GM12872 (cell line): Measurements from ENCODE around the gene SPON2.

Experiments used
- TF ChIP-seq, protein P1 (sequence below): IDR thresholded peaks from 3 replicates; pipeline ENCODE4 v1.5.1; 2011; ENCODE audit warnings: low read depth, mild to moderate bottlenecking, low read length, moderate library complexity; ENCODE audit not compliant: insufficient read depth

SPON2 gene

GRCh38 chr4:1195891-1196401, 23.6 kb upstream of the SPON2 start:
- TF ChIP-seq, protein P1, sequence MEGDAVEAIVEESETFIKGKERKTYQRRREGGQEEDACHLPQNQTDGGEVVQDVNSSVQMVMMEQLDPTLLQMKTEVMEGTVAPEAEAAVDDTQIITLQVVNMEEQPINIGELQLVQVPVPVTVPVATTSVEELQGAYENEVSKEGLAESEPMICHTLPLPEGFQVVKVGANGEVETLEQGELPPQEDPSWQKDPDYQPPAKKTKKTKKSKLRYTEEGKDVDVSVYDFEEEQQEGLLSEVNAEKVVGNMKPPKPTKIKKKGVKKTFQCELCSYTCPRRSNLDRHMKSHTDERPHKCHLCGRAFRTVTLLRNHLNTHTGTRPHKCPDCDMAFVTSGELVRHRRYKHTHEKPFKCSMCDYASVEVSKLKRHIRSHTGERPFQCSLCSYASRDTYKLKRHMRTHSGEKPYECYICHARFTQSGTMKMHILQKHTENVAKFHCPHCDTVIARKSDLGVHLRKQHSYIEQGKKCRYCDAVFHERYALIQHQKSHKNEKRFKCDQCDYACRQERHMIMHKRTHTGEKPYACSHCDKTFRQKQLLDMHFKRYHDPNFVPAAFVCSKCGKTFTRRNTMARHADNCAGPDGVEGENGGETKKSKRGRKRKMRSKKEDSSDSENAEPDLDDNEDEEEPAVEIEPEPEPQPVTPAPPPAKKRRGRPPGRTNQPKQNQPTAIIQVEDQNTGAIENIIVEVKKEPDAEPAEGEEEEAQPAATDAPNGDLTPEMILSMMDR, result no peak

DNA sequence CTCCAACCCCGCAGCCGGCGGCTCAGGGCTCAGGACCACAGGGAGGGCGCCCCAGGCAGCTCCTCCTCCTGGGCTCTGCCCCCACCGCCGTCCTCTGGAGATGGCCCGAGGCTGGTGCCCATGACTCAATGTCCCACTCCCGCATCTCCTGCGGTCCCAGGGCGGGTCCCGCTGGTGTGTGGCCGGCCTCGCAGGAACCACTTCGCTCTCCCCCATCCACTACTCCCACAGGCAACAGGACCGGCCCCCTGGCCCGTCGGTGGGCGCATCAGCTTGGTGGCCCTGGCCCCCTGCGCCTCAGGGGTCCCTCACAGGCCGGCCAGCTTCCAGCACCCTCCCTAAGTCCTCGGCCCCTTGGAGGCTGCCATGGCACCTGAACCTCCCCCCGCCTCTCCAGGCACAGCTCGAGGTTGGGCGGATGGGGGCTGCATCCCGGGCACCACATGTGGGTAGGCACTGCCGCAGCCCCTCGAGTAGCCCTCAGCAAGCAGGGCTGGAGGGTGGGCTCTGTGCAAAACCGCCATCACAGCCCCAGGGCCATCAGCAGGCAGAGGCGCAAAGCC, 22.8 kb upstream of the SPON2 start:
- TF ChIP-seq, protein P1, result no peak

GRCh38 chr4:1194010-1194900, 21.9 kb upstream of the SPON2 start:
- TF ChIP-seq, protein P1, result no peak

GRCh38 chr4:1193206-1194009, 21.0 kb upstream of the SPON2 start:
- TF ChIP-seq, protein P1, result no peak

- TF ChIP-seq, protein P1, result no peak
These were observed 20.3 kb upstream of the SPON2 start for GRCh38 chr4:1192493-1193205.

DNA sequence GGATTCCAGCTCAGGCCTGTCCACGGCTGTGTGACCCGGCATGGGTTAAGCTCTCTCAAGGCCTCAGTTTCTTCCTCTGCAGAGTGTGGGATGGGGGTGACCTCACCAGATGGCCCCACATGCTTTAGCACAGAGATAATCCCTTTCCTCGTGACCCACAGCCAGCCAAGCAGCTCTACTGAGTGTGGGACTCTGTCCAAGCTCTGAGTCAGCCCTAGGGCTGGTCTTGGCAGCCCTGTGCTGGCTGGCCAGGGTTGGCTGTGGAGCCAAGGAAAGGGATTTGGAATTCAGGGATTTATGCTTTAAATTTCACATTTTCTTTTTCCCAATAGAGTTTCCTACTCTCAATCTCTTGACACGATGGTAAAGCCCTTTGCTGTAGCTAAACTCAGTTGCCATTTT, 19.7 kb upstream of the SPON2 start:
- TF ChIP-seq, protein P1, result no peak
